SK-N-SH treated with all-trans-retinoic acid at 6 μM for 48 hours (cell line): ENCODE data around the gene POP4.

ENCODE experiments used
- ATAC-seq: fragments of 200-7000 bp; cut with Tn5 transposase; 3 replicates; pipeline ENCODE4 v1.9.1; 2020; ENCODE audit warnings: mild to moderate bottlenecking, moderate library complexity
- ARNTL ChIP-seq: fragments of 450-650 bp; formaldehyde crosslinking; IDR thresholded peaks from 2 replicates; pipeline ENCODE4 v1.5.0; 2020; ENCODE audit warnings: low read depth, mild to moderate bottlenecking, moderate library complexity, borderline replicate concordance
- BACH2 ChIP-seq: fragments of 250-450 bp; sonication (Bioruptor Pico); IDR thresholded peaks from 2 replicates; pipeline ENCODE4 v1.9.0; 2021; ENCODE audit warnings: mild to moderate bottlenecking, borderline replicate concordance
- CREB5 ChIP-seq: fragments of 250-450 bp; sonication (Bioruptor Pico); IDR thresholded peaks from 2 replicates; pipeline ENCODE4 v1.5.1; 2020; ENCODE audit warnings: low read depth, mild to moderate bottlenecking, moderate library complexity
- CSRNP3 ChIP-seq: fragments of 250-450 bp; sonication (Bioruptor Pico); IDR thresholded peaks from 2 replicates; pipeline ENCODE4 v1.5.1; 2021; ENCODE audit warnings: mild to moderate bottlenecking, moderate library complexity
- ESRRG ChIP-seq: fragments of 250-450 bp; sonication (Bioruptor Pico); IDR thresholded peaks from 2 replicates; pipeline ENCODE4 v1.6.1; 2021; ENCODE audit warnings: mild to moderate bottlenecking
- GLIS3 ChIP-seq: fragments of 250-450 bp; sonication (Bioruptor Pico); IDR thresholded peaks from 2 replicates; pipeline ENCODE4 v1.5.0; 2020; ENCODE audit warnings: mild to moderate bottlenecking, moderate library complexity
- ISL1 ChIP-seq: fragments of 250-450 bp; sonication (Bioruptor Pico); IDR thresholded peaks from 2 replicates; pipeline ENCODE4 v2.1.2; 2022; ENCODE audit warnings: mild to moderate bottlenecking, moderate library complexity
- OSR1 ChIP-seq: fragments of 250-450 bp; sonication (Bioruptor Pico); IDR thresholded peaks from 2 replicates; pipeline ENCODE4 v1.8.0; 2022; ENCODE audit warnings: moderate library complexity, mild to moderate bottlenecking, inconsistent platforms
- PATZ1 ChIP-seq: fragments of 250-450 bp; sonication (Bioruptor Pico); IDR thresholded peaks from 2 replicates; pipeline ENCODE4 v1.8.0; 2020; ENCODE audit warnings: mild to moderate bottlenecking, moderate library complexity, borderline replicate concordance
- PPARA ChIP-seq: fragments of 250-450 bp; sonication (Bioruptor Pico); IDR thresholded peaks from 2 replicates; pipeline ENCODE4 v1.5.0; 2020; ENCODE audit warnings: mild to moderate bottlenecking, borderline replicate concordance
- RARB ChIP-seq: fragments of 250-450 bp; sonication (Bioruptor Pico); IDR thresholded peaks from 2 replicates; pipeline ENCODE4 v1.8.0; 2021; ENCODE audit warnings: mild to moderate bottlenecking, moderate library complexity
- SNAI2 ChIP-seq: fragments of 250-450 bp; sonication (Bioruptor Pico); IDR thresholded peaks from 2 replicates; pipeline ENCODE4 v1.5.0; 2020; ENCODE audit warnings: mild to moderate bottlenecking, moderate library complexity
- TCF4 ChIP-seq: fragments of 250-450 bp; sonication (Bioruptor Pico); IDR thresholded peaks from 2 replicates; pipeline ENCODE4 v1.8.0; 2021; ENCODE audit warnings: mild to moderate bottlenecking, moderate library complexity, borderline replicate concordance
- ZC3H10 ChIP-seq: fragments of 250-450 bp; sonication (Bioruptor Pico); IDR thresholded peaks from 2 replicates; pipeline ENCODE4 v1.5.1; 2021; ENCODE audit warnings: mild to moderate bottlenecking, moderate library complexity
- ZFP3 ChIP-seq: fragments of 250-450 bp; sonication (Bioruptor Pico); IDR thresholded peaks from 2 replicates; pipeline ENCODE4 v1.5.0; 2020; ENCODE audit warnings: mild to moderate bottlenecking, moderate library complexity
- ZFP30 ChIP-seq: fragments of 450-650 bp; formaldehyde crosslinking; IDR thresholded peaks from 2 replicates; pipeline ENCODE4 v1.5.0; 2022; ENCODE audit warnings: mild to moderate bottlenecking, moderate library complexity
- ZNF565 ChIP-seq: fragments of 450-650 bp; formaldehyde crosslinking; conservative IDR thresholded peaks from 2 replicates; pipeline ENCODE4 v1.5.0; 2020; ENCODE audit warnings: low read depth, mild to moderate bottlenecking, moderate library complexity
- ZNF70 ChIP-seq: fragments of 450-650 bp; formaldehyde crosslinking; IDR thresholded peaks from 2 replicates; pipeline ENCODE4 v1.5.0; 2020; ENCODE audit warnings: mild to moderate bottlenecking, moderate library complexity
- ZNF8 ChIP-seq: fragments of 450-650 bp; formaldehyde crosslinking; IDR thresholded peaks from 2 replicates; pipeline ENCODE4 v1.5.0; 2020; ENCODE audit warnings: mild to moderate bottlenecking, moderate library complexity
- TF ChIP-seq, protein P1 (sequence below): fragments of 250-450 bp; sonication (Bioruptor Pico); IDR thresholded peaks from 2 replicates; pipeline ENCODE4 v1.5.0; 2020; ENCODE audit warnings: mild to moderate bottlenecking, moderate library complexity

The POP4 gene

DNA sequence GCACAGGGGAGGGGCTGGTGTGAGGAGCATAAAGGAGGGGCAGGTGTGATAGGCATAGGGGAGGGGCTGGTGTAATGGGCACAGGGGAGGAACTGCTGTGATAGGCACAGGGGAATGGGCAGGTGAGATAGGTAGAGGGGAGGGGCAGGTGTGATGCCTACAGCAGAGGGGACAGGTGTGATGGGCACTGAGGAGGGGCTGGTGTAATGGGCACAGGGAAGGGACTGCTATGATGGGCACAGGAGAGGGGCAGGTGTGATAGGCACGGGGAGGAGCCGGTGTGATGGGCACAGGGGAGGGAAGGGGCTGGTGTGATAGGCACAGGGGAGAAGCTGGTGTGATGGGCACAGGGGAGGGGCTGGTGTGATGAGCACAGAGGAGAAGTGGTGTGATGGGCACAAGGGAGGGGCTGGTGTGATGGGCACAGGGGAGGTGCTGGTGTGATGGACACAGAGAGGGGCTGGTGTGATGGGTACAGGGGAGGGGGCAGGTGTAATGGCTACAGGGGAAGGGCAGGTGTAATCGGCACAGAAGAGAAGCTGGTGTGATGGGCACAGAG, 39.5 kb upstream of the POP4 start (continued):
- TF ChIP-seq CSRNP3 (CRISPR knock-in tag) (no peak), PPARA (CRISPR knock-in tag) (no peak), GLIS3 (CRISPR knock-in tag) (no peak), BACH2 (CRISPR knock-in tag) (no peak), RARB (CRISPR knock-in tag) (no peak), CREB5 (no peak), ISL1 (no peak)

GRCh38 chr19:29567366-29567915, 38.6 kb upstream of the POP4 start:
- TF ChIP-seq ZFP30 (CRISPR knock-in tag), result no peak
- no peak for TF ChIP-seq ZFP3
- no peak for TF ChIP-seq CREB5
- no peak for TF ChIP-seq BACH2 (CRISPR knock-in tag)
- no peak for TF ChIP-seq ISL1
- no peak for TF ChIP-seq ZC3H10 (CRISPR knock-in tag)
- TF ChIP-seq OSR1 (CRISPR knock-in tag), result no peak
- no peak for TF ChIP-seq TCF4 (CRISPR knock-in tag)
- no peak for ATAC-seq

DNA sequence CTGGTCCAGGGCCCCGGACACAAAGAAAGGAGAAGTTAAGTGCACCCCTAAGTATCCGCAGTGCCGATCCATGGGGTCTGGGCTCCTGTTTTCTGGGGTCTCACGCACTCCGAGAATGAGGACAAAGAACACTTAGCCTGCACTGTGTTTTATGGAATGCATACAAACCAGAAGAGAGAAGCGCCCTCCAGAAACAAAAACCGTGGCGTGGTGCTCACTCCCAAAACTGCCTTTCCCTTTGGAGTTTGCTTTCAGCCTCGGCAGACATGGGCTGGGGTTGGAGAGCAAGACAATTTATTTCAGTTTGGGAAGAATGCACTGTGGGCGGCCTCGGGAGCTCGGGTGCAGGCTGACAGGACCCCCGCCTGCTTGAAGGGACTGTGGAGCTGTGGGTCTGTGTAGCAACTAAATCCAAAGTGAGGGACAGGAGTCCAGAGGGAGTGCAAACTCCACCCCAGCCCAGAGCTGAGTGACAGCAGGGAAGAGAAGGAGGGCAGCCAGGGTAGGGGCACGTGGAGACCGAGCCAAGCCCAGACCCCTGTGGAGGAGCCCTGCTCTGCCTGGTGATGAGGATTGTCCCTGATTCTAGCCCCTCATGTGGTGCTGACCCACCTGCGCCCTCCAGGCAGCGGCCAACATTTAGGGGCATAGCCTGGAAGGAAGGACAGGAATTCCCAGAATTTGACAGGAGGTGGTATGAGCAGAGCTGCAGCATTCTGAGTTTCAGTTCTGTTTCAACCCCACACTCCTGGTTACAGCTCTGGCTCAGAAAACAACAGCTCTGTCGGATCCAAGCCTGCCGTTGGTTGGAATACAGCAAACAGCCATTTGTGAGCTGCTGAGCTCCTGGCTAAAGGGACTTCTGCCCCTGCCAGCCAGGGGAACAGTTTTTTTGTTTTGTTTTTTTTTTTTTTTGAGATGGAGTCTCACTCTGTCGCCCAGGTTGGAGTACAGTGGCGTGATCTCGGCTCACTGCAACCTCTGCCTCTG, 37.8 kb upstream of the POP4 start:
- ATAC-seq, result no peak; the same call in 2 of the 3 replicates
- no peak for TF ChIP-seq ZNF8
- TF ChIP-seq PATZ1 (CRISPR knock-in tag), result no peak
- no peak for TF ChIP-seq PPARA (CRISPR knock-in tag)
- TF ChIP-seq, protein P1, sequence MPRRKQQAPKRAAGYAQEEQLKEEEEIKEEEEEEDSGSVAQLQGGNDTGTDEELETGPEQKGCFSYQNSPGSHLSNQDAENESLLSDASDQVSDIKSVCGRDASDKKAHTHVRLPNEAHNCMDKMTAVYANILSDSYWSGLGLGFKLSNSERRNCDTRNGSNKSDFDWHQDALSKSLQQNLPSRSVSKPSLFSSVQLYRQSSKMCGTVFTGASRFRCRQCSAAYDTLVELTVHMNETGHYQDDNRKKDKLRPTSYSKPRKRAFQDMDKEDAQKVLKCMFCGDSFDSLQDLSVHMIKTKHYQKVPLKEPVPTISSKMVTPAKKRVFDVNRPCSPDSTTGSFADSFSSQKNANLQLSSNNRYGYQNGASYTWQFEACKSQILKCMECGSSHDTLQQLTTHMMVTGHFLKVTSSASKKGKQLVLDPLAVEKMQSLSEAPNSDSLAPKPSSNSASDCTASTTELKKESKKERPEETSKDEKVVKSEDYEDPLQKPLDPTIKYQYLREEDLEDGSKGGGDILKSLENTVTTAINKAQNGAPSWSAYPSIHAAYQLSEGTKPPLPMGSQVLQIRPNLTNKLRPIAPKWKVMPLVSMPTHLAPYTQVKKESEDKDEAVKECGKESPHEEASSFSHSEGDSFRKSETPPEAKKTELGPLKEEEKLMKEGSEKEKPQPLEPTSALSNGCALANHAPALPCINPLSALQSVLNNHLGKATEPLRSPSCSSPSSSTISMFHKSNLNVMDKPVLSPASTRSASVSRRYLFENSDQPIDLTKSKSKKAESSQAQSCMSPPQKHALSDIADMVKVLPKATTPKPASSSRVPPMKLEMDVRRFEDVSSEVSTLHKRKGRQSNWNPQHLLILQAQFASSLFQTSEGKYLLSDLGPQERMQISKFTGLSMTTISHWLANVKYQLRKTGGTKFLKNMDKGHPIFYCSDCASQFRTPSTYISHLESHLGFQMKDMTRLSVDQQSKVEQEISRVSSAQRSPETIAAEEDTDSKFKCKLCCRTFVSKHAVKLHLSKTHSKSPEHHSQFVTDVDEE, result no peak
- no peak for TF ChIP-seq ISL1
- no peak for TF ChIP-seq RARB (CRISPR knock-in tag)
- TF ChIP-seq GLIS3 (CRISPR knock-in tag), result no peak
- TF ChIP-seq ARNTL, result no peak
- no peak for TF ChIP-seq CREB5
- TF ChIP-seq ZNF70 (CRISPR knock-in tag), result no peak
- TF ChIP-seq ZFP3, result no peak
- no peak for TF ChIP-seq ZNF565 (CRISPR knock-in tag)
- no peak for TF ChIP-seq ZC3H10 (CRISPR knock-in tag)
- TF ChIP-seq TCF4 (CRISPR knock-in tag), result no peak
- no peak for TF ChIP-seq CSRNP3 (CRISPR knock-in tag)
- TF ChIP-seq SNAI2, result no peak
- TF ChIP-seq ESRRG, result no peak
- no peak for TF ChIP-seq OSR1 (CRISPR knock-in tag)
- TF ChIP-seq ZFP30 (CRISPR knock-in tag), result no peak
- no peak for TF ChIP-seq BACH2 (CRISPR knock-in tag)
